ENCODE measurements around the gene ERCC1.
A peak's percentile ranks its signal among the peaks of the same experiment; 100 is the strongest.

The ERCC1 gene

GRCh38 chr19:45405435-45406225 lies 18.1 kb downstream of the ERCC1 start:
- peak; percentile 70 for DNase-seq (ENCODE audit: low read depth)

DNA sequence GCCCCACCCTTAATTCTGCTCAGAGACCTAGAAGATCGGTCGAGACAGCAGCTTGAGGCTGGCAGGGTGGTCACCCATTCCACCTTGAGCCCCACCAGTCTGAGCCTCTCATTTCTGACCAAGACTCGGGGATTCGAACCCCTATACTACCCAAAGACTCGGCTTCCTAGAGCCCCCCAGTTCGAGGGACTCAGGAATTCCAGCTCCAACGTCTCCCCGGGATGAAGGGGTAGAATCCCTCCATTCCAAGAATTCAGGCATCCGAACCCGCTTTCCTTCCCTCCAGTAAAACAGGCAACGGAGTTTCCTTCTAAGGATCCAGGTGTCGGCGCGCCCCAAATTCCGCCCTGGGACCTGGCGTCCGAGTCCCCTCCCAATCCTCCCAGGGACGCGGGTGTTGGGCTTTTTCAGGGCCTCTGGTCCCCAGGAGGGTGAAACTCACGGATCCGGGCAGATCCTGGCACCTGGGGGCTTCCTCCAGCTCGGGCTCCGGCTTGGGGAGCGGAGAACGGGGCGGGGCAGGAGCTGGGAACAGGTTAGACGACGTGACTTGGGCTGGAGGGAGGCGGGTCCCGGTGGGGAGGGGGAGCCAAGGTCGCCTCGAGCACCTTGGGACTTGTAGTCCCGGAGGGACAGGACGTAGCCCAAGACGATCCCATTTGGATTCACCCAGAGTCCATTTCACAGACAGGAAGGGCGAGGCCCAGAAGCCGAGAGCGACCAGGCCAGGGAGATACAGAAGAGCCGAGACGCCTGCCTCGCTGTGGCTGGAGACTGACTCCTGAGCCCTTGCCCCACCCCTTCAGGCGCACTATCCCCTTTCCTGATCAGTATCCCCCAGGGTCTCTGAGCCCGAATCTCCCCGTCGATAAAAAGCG lies 18.9 kb downstream of the ERCC1 start, which contains the start of gene PPP1R13L:
PPP1R13L (minus strand) TSS at position 513 of the 878 bp plus-strand sequence. CDS start 6,751 bp downstream, outside the sequence.
- no peak for DNase-seq (ENCODE audit: low read depth)

DNA sequence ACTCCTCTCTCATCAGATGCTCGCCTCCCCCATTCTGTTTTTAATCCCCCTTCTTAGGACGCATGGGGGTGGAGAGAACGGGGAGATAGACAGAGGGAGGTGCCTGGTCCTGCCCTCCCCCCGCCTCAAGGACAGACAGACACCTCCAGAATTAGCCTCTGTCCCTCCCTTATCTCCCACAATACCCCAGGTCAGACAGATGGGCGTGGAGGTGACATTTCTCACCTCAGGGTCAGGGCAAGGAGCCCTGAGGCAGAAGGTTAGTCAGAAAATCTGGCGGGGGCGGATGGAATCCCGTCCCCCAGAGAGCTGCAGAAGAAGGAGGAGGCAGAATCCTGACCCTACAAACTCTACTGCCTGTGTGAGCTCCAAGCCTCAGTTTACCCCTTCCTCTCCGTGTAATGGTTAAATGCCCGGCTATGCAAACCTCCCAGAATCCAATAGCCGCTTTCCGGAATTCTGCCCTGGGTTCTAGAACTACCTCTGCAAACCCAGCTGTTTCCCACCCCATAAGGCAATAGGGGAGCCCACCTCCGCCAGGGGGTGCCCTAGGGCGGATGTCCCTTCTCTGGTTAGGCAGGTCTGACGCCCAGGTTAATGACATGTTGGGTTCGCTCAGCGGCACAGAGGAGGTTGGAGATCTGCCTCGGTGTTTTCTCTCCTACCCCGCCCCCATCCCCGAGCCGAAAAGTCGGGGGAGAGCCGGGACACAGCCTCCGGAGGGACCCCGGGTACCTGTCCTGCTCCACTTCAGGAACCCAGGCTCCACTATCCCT lies 19.7 kb downstream of the ERCC1 start:
- DNase-seq (ENCODE audit: low read depth), result no peak

DNA sequence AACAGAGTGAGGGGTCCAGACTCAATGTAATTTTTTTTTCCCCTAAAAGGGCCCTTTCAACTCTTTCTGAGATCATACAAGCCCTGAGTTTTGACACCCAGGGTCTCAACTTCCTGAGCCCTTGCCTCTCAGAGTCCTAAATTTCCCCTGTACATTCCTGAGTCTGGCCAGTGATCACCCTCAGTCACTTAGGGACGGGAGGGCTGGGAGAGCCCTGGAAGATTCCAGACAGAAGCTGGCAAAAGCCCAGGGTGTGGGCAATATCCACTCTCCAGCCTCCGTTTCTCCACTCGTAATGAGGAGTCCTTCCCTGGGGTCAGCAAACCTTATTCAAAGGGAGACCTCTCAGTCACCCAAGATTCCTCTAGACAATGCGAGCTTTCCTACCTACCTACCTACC lies 20.4 kb downstream of the ERCC1 start:
- DNase-seq (ENCODE audit: low read depth), result no peak

GRCh38 chr19:45402298-45403061 lies 21.2 kb downstream of the ERCC1 start:
- DNase-seq (ENCODE audit: low read depth), result no peak

DNA sequence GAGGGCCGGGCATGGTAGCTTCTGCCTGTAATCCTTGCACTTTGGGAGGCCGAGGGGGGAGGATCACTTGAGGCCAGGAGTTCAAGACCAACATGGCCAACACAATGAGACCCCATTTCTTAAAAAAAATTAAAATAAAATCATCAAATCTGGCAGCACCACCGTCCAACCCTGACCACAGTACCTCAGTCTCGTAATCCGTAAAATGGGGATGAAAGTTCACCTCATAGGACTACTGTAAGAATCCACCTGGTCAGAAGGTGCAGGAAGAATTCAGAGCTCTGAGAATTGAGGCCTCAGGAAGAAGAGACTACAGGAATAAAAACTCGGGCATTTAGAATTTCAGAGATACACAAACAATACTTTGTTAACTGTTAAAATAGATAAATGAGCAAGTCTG lies 21.9 kb downstream of the ERCC1 start:
- no peak for DNase-seq (ENCODE audit: low read depth)

GRCh38 chr19:45400192-45400591 lies 23.5 kb downstream of the ERCC1 start:
- DNase-seq (ENCODE audit: low read depth), result no peak

- no peak for DNase-seq (ENCODE audit: low read depth)
Measured at GRCh38 chr19:45395821-45396617, 27.7 kb downstream of the ERCC1 start.

DNA sequence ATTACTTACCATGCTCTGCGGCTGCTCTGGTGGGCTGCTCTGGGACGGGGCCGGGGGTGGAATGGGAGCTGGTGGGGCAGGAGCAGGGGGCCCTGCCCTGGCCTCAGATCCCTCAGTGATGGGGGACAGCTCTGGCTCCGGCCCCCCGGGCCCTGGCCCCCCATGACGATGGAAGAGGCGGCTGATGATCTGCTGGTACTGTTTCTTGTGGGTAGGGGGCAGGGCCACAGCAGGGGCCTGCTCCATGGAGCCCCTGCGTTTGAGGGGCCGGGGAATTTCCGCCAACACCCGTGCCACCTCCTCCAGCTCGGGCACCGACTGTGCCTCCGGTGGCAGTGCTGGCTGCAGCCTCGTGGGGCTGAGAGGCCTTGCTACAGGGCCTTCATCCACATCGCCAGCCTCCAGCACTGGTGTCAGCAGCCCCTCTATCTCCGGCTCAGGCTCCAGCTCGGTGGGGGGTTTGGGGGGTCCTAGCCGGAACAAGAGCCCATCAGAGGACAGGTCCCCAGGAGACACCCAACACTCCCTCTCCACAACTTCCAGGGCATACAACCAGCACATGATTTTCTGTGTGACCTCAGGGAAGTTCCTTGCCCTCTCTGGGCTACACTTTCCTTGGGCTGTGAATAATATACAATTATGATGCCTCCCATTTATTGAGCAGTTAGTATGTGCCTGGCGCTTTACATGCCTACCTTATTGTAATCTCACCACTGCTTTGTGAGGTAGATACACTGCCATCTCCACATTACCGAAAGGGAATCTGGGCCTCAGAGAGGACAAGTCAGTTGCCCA lies 31.6 kb downstream of the ERCC1 start:
- no peak for DNase-seq (ENCODE audit: low read depth)

- DNase-seq (ENCODE audit: low read depth), result no peak
Measured at GRCh38 chr19:45391346-45391745, 32.4 kb downstream of the ERCC1 start.

DNA sequence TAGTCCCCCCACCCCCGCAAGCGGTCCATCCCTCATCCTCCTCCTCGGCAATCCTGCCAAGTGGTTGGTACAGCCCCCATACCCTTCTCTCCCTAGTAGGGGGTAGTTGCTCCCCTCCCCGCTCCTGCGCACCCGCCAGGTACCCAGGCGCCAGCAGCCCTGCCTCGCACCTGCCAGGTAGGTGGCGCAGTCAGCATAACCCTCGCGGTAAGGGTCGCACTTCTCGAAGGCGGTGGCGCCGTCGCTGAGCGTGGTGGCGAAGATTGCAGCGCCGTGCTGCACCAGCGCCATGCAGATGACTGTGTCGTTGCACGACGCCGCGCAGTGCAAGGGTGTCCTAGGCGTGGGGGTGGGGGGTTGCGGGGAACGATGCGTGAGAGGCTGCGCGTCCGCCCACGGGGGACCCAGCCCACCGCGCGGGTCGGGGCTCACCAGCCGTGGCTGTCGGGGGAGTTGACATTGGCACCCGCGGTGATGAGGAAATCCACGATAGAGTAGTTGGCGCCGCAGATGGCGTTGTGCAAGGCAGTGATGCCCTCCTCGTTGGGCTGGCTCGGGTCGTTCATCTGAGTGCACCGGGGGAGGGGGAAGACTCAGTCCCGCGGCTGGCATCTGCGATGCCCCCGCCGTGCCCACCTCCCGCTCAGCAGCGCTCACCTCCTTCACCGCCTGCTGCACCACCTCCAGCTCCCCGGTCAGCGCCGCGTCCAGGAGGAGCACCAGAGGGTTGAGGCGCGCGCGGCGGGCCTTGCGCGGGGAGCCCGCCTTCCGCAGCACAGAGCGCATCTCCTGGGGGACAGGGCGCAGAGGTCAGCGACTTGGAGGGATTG lies 38.1 kb downstream of the ERCC1 start:
- DNase-seq (ENCODE audit: low read depth), result no peak

DNA sequence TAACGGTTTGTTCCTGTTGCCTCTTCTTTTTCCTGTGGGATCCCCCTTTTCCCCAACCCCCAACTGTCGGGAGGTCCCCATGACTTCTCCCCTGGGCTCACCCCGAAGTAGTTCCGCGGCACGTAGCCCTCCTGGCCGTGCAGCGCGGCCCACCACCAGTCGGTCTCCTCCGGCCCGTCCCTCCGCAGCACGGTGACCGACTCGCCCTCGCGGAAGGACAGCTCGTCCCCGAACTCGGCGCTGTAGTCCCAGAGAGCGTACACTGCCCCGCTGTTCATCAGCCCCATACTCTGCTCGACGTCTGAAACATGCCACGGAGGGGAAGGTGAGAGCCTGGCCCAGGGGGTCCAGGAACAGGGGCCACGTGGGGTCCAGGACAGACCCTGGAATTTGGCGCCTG lies 41.3 kb downstream of the ERCC1 start:
- DNase-seq (ENCODE audit: low read depth), result no peak

GRCh38 chr19:45380107-45380506 lies 43.6 kb downstream of the ERCC1 start:
- no peak for DNase-seq (ENCODE audit: low read depth)

GRCh38 chr19:45376045-45376724 lies 47.5 kb downstream of the ERCC1 start:
- DNase-seq (ENCODE audit: low read depth), result peak; percentile 96

- peak; percentile 94 for DNase-seq (ENCODE audit: low read depth)
Measured at GRCh38 chr19:45370410-45371204, 53.1 kb downstream of the ERCC1 start, which contains the start of gene ERCC2. Gene ERCC2 (minus strand): TSS chr19:45370573. CDS start chr19:45370540, 33 bp downstream.

DNA sequence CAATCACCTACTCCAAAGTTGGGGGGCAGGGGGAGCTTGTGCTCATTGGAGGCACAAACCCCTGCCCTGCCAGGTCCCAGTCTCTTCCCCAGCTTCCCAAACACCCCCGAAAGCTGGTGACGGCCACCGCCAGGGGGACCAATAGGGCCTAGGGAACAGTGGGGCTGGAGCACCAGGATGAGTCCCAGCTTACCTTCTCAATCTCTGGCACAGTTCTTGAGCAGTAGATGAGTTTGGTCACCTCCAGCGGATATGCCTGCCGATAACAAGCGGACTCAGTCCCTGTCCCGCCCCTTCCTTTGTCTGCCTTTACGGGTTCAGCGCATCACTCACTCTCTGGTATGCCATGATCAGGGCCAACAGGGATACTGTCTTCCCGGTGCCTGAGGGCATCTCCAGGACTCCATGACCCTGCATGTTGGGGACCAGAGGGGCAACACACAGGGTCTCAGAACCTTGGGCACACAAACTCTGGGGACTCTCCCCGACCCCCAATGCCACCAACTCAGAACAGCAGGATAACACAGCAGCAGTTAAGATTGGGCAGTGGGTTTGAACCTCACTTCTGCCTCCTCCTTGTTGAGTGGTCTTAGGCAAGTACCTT lies 54.9 kb downstream of the ERCC1 start:
- no peak for DNase-seq (ENCODE audit: low read depth)

DNA sequence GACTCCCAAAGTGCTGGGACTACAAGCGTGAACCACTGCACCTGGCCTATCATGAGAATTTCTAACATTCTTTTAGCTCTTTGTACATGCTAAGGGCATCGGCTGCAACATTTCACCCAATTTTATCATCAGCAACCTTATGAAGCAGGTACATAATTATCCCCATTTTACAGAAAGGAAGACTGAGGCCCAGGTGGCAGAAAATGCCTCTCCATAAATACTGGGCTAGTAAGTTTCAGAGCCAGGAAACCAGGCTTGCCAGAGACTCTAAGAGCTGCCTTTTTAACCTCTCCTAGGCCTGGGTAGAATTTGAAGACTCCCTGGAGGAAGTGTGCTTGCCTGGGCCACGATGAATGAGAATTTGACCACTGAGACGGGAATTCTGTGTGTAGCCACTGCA lies 55.6 kb downstream of the ERCC1 start:
- DNase-seq (ENCODE audit: low read depth), result no peak

Measured in GM04503 (cell line).